Epithelial cell of prostate (primary cell): ENCODE data around the gene NRN1.
"Not testable (repeated sequence)": the region's sequence is repeated elsewhere in the genome, so short reads cannot be mapped to it uniquely, and the experiment has no call there.

Source experiments
- DNase-seq: peaks from one replicate; pipeline ENCODE4 v3.0.0-alpha.2; 2011; ENCODE audit warnings: low read depth, low spot score
- H3K27ac ChIP-seq: fragments of 450-650 bp; 2 replicates; pipeline ENCODE4 v1.5.1; 2017; ENCODE audit warnings: mild to moderate bottlenecking

Gene NRN1

DNA sequence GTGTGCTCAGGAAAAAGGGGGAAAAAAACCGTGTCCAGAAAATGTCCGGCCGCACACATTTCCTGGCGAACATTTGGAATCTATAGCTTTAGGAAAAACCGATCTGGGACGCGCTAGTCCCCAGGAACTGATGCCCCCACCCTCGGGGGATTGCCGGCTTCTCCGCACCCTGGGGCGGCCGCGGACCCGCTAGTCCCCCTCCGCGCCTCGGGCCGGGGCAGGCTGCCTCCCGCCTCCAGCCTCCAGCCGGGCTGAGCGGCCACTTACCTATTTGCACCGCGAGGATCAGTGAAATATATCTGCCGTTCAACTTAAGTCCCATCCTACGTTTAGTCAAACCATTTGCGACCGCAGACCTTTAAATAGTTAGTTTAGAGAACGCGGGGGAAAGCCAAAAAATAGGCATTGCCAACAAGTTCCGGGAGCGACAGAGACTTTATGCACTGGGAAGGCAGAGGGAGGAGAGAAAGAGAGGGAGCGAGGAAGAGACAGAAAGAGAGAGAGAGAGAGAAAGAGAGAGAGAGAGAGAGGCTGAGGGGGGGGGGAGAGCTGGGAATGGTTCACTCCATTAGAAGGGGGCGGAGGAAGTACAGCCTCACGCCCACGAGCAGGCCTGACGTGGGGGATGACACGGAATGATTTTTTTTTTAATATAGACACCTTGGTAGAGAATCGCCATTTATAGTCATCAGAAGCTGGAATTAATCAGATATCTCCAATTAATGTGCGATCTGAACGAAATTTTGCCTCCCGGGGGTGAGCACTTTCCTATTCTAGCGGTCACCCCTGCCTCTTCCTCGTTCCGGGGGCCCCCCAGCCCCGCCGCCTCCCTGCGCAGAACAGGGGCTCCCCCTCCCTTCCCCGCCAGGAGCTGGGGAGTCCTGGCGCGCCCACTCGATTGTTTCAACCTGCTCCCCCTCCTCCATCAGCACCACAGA lies at the start of gene NRN1:
Gene NRN1, minus strand, starts transcription at position 498 of the 938 bp plus-strand sequence. Its CDS starts 176 bp downstream, at position 322.
- no peak within 1 kb of the TSS for H3K27ac ChIP-seq
- no peak for DNase-seq

DNA sequence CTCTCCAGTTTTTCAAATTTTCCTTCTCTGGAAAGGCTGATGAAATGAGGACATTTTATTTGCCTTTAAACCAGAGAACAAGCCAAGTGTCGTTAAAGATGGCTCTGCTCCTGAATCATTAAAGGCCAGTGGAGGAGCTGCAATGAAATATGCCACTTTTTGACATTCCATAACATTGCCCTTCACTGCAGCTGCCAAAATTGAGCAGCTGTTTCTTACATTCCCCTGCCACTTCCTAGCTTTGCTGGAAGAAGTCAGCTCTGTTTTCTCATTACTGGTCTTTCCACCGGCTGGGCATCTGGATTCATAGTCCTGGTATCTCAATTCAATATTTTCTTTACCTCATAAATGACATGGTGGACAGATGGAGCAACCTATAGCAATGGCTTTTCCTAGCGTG lies 45.5 kb upstream of the NRN1 start:
- no peak for DNase-seq
- no peak overlapping the region for H3K27ac ChIP-seq

DNA sequence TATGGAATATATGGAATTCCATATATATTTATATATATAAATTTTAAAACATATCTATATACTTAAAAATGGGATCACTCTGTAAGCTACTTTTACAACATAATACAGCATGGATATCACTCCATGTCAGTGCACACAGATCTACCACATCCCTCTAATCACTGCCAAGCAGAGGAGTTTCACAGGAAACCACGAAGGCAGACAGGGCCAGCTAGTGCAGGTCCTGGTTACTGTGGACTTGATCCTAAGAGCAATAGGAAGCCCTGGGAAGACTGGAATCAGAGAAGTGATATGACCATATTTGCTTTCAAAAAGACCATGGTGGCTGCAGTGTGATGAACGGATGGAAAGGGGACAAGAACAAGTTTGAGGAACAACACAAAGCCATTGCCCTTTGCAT lies 40.0 kb upstream of the NRN1 start:
- no peak overlapping the region for H3K27ac ChIP-seq
- DNase-seq = no peak

DNA sequence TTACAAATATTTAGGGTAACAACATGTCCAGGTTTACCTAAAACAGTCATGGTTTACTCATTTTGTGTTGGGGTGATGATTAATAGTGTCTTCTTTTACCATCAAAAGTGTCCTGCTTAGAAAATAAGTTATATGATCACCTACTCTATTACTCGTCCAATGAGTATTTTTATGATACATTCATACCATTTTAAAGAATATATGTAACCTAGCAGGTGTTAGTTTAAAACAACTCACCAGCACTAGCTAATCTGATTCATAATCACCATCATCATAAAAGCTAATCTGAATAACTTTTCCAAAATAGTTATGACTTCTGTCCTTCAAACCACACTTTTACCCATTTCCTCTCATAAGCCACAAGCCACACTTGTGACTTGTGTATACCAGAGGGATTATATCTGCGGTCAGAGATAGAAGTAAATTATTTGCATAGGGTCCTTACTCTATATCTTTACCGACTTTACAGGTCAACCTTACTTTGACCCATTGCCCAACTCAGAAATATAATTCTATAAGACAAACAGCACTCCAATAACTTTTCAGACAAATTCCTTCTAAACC lies 33.3 kb upstream of the NRN1 start:
- DNase-seq = no peak
- H3K27ac ChIP-seq = no peak overlapping the region

DNA sequence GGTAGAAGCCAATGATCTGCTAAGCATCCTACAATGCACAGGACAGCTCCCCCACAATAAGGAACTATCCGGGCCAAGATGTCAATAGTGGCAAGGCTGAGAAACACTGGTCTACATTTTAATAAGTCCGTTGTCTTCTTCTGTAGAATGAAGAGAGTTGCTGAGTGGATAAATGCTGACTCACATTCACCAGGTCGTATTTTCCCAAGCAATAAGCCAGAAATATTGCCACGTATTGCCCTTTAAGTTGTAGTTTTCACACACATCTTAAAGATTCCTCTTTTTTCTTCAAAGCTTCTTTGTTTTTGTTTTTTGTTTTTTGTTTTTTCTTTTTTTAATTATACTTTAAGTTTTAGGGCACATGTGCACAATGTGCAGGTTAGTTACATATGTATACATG lies 30.5 kb upstream of the NRN1 start:
- H3K27ac ChIP-seq = no peak overlapping the region
- no peak for DNase-seq

DNA sequence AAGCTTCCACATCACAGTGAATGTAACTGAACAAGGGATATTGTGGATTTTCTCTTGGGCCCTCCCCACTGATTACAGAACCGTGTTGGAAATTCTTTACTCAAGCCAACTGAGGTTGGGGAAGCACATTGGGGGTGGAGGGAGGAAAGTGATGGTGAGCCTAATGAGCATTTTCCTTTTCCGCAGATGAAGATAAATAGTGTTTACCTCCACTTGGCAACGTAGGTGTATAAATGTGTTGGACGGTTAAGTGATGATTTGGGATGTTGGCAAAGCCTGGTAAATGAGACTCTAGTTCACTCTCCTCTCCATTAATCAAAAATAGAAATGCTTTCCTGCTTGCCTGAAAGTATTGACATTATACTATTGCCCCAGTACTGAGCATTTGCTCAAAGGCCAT lies 27.1 kb upstream of the NRN1 start:
- no peak overlapping the region for H3K27ac ChIP-seq
- DNase-seq = no peak

GRCh38 chr6:6026513-6027205 lies 19.9 kb upstream of the NRN1 start:
- no peak for DNase-seq

DNA sequence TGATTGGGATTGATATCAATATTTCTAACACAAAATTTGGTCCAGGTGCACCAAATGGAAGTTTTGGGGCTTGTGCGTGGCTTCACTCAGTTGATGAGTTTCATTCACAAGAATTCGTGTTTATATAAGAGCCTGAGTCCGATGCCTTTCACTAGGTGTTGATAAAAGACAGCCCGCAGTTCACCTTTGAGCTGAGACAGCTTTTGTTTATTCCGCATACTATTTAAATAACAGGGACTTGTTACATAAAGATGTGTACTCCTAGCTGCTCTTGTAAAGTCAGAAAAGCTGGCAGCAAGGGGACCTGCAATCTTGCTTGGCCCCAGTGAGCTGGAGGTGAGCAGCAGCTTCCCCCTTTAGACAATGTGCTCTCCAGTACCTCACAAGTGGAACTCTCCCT lies 19.0 kb upstream of the NRN1 start:
- H3K27ac ChIP-seq = no peak overlapping the region
- no peak for DNase-seq

More at GRCh38 chr6:6026513-6027205, 19.9 kb upstream of the NRN1 start:
- H3K27ac ChIP-seq = no peak overlapping the region

DNA sequence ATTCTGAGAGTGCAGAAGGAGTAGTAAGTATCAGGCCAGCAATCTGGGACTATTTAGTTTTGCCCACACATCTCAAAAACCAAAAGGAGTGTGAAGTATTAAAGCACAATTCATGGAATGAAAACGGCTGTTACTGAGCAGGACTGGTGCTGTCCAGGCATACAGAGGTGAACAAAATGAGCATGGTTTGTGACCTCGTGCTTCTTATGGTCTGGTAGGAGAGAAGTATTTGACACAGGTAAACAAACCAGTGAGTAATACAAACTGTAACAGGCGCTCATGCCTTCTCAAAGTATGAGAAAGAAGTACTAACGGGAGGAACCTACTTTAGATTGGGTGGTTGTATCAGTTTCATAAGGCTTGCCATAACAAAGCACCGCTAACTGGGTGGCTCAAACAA lies 17.5 kb upstream of the NRN1 start:
- no peak for DNase-seq
- no peak overlapping the region for H3K27ac ChIP-seq

DNA sequence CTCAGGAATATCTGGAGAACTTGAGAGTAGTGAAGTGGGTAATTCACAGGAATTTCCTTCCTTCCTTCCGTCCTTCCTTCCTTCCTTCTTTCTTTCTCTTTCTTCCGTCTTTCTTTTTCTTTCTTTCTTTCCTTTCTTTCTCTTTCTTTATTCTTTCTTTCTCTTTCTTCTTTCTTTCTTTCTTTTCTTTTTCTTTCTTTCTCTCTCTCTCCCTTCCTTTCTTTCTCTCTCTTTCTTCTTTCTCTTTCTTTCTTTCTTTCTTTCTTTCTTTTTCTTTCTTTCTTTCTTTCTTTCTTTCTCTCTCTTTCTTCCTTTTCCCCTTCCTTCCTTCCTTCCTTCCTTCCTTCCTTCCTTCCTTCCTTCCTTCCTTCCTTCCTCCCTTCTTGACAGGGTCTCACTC lies 16.1 kb upstream of the NRN1 start:
- not testable (repeated sequence) for DNase-seq, H3K27ac ChIP-seq

- H3K27ac ChIP-seq = no peak overlapping the region
- DNase-seq = no peak
These were observed 2.1 kb upstream of the NRN1 start for GRCh38 chr6:6008648-6009421.

GRCh38 chr6:6008089-6008647 lies 1.4 kb upstream of the NRN1 start:
- no peak overlapping the region for H3K27ac ChIP-seq
- DNase-seq = no peak

DNA sequence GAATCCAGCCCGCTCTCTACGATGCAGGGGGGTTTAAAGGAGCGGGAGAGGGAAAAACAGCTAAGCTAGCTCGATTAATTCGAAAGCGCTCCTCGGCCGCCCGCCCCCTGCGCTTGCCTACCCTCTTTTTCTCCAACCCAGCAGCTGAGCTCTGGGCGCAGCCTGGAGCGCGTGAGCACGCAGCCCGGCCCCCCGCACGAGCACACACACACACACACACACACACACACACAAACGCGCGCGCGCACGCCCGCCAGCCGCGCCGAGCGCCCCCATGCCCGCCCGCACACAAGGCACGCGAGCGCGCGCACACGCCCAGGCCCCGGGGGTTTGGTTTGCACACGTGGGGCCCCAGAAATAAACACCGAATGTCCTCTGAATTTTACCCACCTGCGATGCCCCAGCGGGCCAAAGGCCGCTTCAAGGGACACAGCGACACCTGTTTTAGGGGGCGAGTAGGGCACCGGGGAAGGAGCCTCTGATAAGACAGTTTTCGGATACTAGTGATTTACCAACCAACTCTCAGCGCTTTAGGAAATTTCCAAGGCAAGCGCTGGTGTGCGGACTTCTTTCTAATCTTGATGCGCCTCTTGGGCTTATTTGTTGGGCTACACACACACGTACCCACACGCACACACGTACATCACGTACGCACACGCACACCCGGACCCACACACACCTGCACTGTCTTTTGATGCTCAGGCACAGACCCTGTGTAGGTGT lies 802 bp upstream of the NRN1 start:
- no peak for DNase-seq
- H3K27ac ChIP-seq = no peak overlapping the region

DNA sequence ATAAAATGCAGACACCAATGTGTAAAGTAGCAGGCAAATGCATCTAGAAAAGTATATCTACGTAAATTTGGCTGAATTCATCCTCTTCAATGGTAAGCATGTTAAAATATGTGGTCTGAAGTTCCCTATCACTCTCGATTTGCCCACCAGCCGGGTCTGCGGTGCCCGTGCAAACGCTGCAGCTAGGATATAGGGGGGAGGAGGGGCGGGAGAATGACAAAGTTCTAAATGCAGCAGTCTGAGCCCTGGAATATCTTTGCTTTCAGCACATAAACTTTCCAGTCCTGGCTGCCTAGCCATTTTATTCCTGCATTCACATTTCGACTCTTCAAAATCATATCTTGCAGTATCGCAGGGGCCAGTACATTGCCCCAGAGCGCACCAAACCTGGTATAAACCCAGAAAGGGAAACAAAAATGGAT lies 708 bp downstream of the NRN1 start:
- H3K27ac ChIP-seq = no peak overlapping the region
- no peak for DNase-seq

DNA sequence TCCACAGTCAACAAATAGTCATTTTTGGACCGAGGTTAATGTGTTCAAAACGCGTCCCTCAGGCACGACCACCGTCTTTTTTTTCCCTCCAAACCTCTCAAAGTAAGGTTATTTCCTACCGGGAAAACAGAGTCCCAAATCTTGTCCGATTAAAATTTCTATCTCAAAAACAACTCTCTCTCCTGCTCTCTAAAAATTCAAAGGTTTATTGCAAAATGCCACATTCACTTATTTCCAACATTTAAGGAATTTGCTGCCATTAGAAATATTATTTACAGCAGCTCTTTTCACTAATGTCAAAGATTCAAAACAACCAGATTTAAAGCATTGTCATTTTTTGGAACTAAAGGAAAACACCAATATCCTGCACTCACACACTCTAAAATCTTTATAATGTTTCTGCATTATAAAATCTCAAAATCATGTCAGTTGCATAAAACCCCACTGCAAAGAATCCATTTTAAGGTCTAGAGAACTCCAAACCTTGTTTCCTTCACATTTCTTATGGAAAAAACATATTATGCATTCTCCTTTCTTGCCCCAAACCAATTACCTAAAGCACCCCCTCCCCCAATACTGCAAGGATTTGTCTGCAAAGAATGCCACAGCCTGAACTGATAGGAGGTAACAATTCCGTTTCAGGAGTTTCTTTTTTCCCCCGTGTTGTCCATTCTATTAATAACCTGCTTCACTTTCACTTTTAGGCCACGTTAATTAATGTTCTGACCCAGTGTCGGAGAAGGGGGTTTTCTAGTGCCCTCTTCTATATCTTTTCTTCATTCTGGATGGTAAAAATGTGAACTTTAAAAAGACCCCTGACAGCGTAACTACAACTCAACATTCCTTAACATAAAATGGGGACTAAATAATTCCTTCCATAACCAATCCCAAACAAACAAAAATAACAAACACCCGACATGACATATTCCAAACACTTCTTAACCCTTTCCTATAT lies 1.4 kb downstream of the NRN1 start:
- H3K27ac ChIP-seq = no peak overlapping the region
- DNase-seq = no peak

GRCh38 chr6:6004390-6004995 lies 2.2 kb downstream of the NRN1 start:
- H3K27ac ChIP-seq = no peak overlapping the region
- DNase-seq = no peak

GRCh38 chr6:6003621-6004366 lies 2.9 kb downstream of the NRN1 start:
- H3K27ac ChIP-seq = no peak overlapping the region
- no peak for DNase-seq
